Measurements from ENCODE around the gene STPG3.

STPG3 gene

GRCh38 chr9:137273611-137274320 lies 22.7 kb downstream of the STPG3 start:
- peak overlapping the region; percentile 99 for H3K27ac ChIP-seq
- TF ChIP-seq, protein P1, sequence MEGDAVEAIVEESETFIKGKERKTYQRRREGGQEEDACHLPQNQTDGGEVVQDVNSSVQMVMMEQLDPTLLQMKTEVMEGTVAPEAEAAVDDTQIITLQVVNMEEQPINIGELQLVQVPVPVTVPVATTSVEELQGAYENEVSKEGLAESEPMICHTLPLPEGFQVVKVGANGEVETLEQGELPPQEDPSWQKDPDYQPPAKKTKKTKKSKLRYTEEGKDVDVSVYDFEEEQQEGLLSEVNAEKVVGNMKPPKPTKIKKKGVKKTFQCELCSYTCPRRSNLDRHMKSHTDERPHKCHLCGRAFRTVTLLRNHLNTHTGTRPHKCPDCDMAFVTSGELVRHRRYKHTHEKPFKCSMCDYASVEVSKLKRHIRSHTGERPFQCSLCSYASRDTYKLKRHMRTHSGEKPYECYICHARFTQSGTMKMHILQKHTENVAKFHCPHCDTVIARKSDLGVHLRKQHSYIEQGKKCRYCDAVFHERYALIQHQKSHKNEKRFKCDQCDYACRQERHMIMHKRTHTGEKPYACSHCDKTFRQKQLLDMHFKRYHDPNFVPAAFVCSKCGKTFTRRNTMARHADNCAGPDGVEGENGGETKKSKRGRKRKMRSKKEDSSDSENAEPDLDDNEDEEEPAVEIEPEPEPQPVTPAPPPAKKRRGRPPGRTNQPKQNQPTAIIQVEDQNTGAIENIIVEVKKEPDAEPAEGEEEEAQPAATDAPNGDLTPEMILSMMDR (conservative IDR thresholded peaks at IDR 0.05): no peak

- peak overlapping the region; percentile 19; the same call in 1 of the 2 replicates for H3K27ac ChIP-seq
- TF ChIP-seq, protein P1 (conservative IDR thresholded peaks at IDR 0.05): no peak
Measured at GRCh38 chr9:137275203-137275587, 24.1 kb downstream of the STPG3 start.

GRCh38 chr9:137275588-137276472 lies 24.7 kb downstream of the STPG3 start:
- peak overlapping the region; percentile 19; the same call in 1 of the 2 replicates for H3K27ac ChIP-seq
- TF ChIP-seq, protein P1 (conservative IDR thresholded peaks at IDR 0.05): no peak

DNA sequence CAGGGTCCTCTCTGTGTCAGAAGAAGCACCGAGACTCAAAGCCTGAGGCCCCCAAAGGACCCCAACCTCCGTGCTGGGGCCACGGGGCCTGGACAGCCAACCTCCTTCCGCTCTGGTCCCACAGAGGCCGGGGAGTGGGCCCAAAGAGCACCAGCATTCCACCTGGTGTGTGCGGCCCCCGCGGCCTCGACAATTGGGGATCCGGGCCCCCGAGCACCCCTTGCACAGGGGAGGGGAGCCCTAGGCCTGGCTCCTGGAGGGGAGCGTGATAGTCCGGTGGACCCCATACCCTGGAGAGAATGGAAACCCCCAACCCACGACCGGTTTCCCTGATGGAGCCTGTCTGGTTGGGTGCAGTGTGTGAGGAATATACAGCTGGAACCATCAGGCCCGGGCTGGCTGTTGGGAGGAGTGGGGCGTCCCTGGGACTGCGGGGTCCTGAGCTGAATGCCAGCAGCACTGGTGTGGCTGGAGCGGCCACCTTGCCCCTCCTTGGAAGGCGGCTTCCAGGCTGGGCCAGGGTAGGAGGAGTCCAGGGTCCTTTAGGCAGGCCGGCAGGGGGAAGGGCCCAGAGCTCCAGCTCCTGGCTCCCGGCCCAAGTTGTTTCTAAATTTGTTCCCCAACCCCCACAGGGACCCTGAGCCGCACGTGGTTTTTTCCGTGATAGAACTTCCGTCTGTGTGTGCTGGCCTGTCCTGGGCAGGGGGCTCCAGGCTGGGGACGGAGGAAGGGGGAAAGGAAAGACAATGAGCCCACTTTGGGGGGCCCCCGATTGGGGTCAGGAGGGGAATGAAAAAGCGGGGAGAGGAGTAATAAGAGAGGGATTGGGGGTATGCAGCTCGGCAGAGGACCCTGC lies 25.6 kb downstream of the STPG3 start:
- no peak overlapping the region for H3K27ac ChIP-seq
- TF ChIP-seq, protein P1 (conservative IDR thresholded peaks at IDR 0.05): no peak

- TF ChIP-seq, protein P1 (conservative IDR thresholded peaks at IDR 0.05): no peak
- H3K27ac ChIP-seq: no peak within 1 kb of the TSS
Measured at GRCh38 chr9:137277329-137278041, 26.4 kb downstream of the STPG3 start, which contains the start of gene TOR4A. Gene TOR4A (plus strand): TSS chr9:137277726. CDS start chr9:137278690, 964 bp downstream.

DNA sequence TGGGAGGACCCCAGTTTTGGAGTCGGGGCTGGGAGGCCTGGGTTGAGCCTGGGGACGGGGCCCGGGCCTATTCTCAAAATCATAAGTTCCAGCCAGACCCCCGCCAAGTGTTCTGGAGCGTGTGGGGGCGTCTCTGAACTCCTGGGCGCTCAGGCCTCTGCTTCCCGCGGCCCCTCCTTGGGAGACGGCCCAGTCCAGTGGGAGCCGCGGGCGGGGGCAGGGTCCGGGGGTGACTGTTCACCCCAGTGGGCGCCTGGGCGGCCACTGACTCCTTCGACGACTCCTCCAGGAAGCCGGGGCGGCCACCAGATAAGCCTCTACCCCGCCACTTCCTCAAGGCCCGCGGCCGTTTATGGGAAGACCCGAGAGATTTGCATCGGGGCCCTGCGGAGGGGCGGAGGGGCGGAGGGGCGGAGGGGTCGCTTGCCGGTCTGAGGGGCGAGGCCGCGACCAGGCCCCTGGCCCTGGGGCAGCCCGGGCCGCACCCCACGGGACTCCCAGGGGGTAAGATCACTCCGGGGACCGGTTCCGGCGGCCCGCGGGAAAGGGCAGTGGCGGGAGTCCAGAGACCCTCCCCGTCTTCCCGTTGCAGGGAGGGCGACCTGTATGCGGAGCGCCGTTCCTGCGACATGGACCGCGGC lies 27.1 kb downstream of the STPG3 start:
- no peak overlapping the region for H3K27ac ChIP-seq
- TF ChIP-seq, protein P1 (conservative IDR thresholded peaks at IDR 0.05): no peak

Data from VCaP (cell line).